H1 (cell line): ENCODE data around the gene TNRC6C. TPM values are rescaled to one million over a fixed set of nuclear protein-coding genes. Genes with fewer than 3 reads are reported as not detected.

Experiments
- ASH2L ChIP-seq: fragments of 200-600, 300-600 bp; sonication (generic); IDR thresholded peaks from one replicate; pipeline ENCODE4 v1.7.1; 2017; ENCODE audit warnings: low read length
- CHD7 ChIP-seq: fragments of 300-600 bp; sonication (generic); IDR thresholded peaks from 2 replicates; pipeline ENCODE4 v1.7.1; 2012; ENCODE audit warnings: low read length, moderate library complexity, mild to moderate bottlenecking, inconsistent platforms; ENCODE audit not compliant: insufficient replicate concordance
- CREB1 ChIP-seq: IDR thresholded peaks from 2 replicates; pipeline ENCODE4 v1.6.1; 2012; ENCODE audit warnings: inconsistent platforms
- MAX ChIP-seq: IDR thresholded peaks from 2 replicates; pipeline ENCODE4 v1.6.1; 2012; ENCODE audit warnings: inconsistent platforms
- POLR2AphosphoS5 ChIP-seq: IDR thresholded peaks from 2 replicates; pipeline ENCODE4 v1.6.1; 2011; ENCODE audit warnings: low read depth, low read length
- RNF2 ChIP-seq: fragments of 200-900, 300-1000 bp; sonication (generic); IDR thresholded peaks from 2 replicates; pipeline ENCODE4 v1.7.1; 2016; ENCODE audit warnings: borderline replicate concordance, low read depth, mild to moderate bottlenecking, antibody characterized with exemption, low read length; ENCODE audit not compliant: poor library complexity, severe bottlenecking; ENCODE audit errors: missing control alignments
- SRF ChIP-seq: IDR thresholded peaks from 2 replicates; pipeline ENCODE4 v1.6.1; 2011; ENCODE audit warnings: mild to moderate bottlenecking, low read depth, low read length, moderate library complexity
- TAF1 ChIP-seq: IDR thresholded peaks from 2 replicates; pipeline ENCODE4 v1.6.1; 2011; ENCODE audit warnings: mild to moderate bottlenecking, low read depth, low read length
- polyA plus RNA-seq, 7 experiments: library from polyadenylated mRNA; depleted of rRNA in 3 of 7; stranded (reverse) in 5 of 7; unstranded in 2 of 7; fragments of >200 nt in 5 of 7; fragments of 200-250 nt in 2 of 7; gene quantifications; 1 replicate in 5 of 7; 2 replicates in 1 of 7; 4 replicates in 1 of 7; pipeline versions ENCODE4 v1.2.1 to v1.2.3, GENCODE V29; 2011 to 2013; ENCODE audit warnings: missing spikeins in 2 of 7, mixed read lengths in 2 of 7
- total RNA-seq: library from RNA; stranded (reverse); fragmentation: NEBNext Ultra II Directional; extraction: Animal tissue kit (Norgen Biotek cat#: 25700); gene quantifications from 2 replicates; pipeline ENCODE4 v1.2.1, GENCODE V29; 2021

The TNRC6C gene
- total and polyA plus RNA-seq, 2 of the 8 experiments (the other 6 are each of a cell fraction or from before 2014, with no cell fraction given): 2.8 to 28.9 TPM

- TF ChIP-seq CHD7: no peak
- no peak for TF ChIP-seq CREB1
- no peak for TF ChIP-seq TAF1
- no peak for TF ChIP-seq RNF2
- TF ChIP-seq POLR2AphosphoS5: no peak
- TF ChIP-seq MAX: no peak
- no peak for TF ChIP-seq SRF
- TF ChIP-seq ASH2L: no peak
Observed at GRCh38 chr17:78122216-78122930, 163.9 kb downstream of the TNRC6C start (continued).
